Measurements from ENCODE around the gene HEYL. TPM values are rescaled to one million over a fixed set of nuclear protein-coding genes. Genes with fewer than 3 reads are reported as not detected.

HEYL gene
- total and polyA plus RNA-seq, 8 donors: 12.0 to 34.6 (median 31.3) TPM

DNA sequence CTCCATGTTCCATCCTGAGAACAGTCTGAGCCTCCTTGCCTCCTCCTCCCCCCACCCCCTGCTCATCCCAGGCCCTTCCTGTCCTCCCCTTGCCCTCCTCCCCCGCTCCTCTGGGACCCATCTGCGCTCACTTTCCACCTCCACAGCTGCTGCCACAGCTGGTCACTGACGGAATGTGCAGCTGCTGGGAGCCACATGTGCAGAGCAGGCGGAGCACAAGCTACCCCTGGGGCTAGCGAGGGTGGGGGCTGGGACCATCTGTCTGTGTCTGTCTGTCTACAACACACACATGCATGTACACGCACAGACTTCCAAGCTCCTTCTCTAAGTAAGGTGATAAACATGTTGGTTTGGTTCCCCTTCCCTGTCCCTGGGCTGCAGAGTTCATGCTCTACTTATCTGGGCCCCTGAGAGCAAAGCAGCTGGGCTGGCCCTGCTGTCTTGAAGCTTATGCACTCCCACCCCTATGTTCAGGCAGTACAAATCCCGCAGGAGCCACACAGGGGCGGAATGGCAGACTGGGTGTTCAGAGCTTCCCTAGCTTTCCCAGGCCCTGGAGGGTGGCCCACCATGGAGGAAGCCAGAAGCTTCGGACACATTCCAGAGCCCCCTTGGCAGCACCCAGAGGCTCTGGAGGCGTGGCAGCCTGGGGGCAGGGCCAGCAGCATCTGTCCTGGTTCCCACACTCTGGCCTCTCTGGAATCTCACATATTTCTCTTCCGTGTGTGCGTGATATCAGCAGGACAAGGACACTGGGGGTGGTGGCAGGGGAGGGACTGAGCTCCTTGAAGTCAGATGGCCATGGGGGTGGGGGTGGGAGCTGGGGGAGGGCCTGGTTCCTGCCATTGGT, 7.0 kb upstream of the HEYL start:
- H3K9me3 ChIP-seq: no peaks in the 10 kb centered on the region
- peaks cover 22 to 33% (median 29%) of the 10 kb centered on the region in 3 donors for H3K4me1 ChIP-seq
- DNase-seq: peak; percentile 84 to 95 (median 92)
- H3K4me3 ChIP-seq: peak overlapping the region in 1 of 4 donors; percentile 11
- whole genome bisulfite sequencing, 2 donors: 22 to 26% methylated on average over 12 of the region's 12 CpGs
- FAIRE-seq: no peak
- H3K27me3 ChIP-seq: no peaks in the 10 kb centered on the region
- TF ChIP-seq, protein P1, sequence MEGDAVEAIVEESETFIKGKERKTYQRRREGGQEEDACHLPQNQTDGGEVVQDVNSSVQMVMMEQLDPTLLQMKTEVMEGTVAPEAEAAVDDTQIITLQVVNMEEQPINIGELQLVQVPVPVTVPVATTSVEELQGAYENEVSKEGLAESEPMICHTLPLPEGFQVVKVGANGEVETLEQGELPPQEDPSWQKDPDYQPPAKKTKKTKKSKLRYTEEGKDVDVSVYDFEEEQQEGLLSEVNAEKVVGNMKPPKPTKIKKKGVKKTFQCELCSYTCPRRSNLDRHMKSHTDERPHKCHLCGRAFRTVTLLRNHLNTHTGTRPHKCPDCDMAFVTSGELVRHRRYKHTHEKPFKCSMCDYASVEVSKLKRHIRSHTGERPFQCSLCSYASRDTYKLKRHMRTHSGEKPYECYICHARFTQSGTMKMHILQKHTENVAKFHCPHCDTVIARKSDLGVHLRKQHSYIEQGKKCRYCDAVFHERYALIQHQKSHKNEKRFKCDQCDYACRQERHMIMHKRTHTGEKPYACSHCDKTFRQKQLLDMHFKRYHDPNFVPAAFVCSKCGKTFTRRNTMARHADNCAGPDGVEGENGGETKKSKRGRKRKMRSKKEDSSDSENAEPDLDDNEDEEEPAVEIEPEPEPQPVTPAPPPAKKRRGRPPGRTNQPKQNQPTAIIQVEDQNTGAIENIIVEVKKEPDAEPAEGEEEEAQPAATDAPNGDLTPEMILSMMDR (IDR thresholded peaks at IDR 0.05): no peak
- H3K27ac ChIP-seq: peak overlapping the region; percentile 79 to 91 (median 88)
- intact Hi-C loops (cut with DNase I): no loop called here
- ATAC-seq: peak; percentile 78 to 88 (median 86)
- no peaks in the 10 kb centered on the region for H3K36me3 ChIP-seq

DNA sequence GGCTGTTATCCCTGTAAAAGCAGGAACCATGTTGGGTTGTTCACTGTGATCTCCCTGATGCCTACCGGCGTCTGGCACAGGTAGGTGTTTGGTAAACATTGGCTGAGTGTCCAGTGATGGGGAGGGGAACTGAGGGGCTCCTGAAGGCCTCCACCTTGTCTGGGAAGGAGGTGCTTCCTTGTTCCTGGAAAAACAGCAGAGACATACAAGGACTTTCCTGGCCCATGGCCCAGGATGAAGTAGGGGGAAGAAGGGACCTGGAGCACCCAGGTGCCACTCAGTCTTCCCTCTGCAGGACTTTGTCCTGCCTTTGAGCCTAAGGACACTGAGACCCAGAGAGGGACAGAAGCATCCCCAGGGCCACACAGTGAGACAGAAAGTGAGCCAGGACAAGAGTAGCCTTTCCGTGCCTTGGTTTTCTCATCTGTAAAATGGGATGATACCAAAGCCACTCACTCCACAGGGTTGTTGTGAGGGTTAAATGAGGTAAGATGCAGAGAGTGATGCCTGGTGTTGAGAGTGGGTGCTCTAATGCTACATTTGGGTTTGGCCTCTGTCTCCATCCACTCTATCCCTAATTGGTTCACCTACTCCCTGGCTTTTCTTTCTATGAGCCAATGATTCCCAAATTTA, 6.1 kb upstream of the HEYL start:
- intact Hi-C loops (cut with DNase I): no loop called here
- ATAC-seq (peak; percentile 3 to 37 (median 20)), FAIRE-seq (no peak), DNase-seq (peak in 2 of 6 donors; percentile 57 to 77)
- no peaks in the 10 kb centered on the region for H3K27me3 ChIP-seq
- H3K9me3 ChIP-seq: no peaks in the 10 kb centered on the region
- WGBS, 2 donors: 34 to 37% methylated on average over 3 of the region's 3 CpGs
- H3K36me3 ChIP-seq: no peaks in the 10 kb centered on the region
- peak overlapping the region; percentile 79 to 91 (median 88) for H3K27ac ChIP-seq
- peaks cover 22 to 36% (median 29%) of the 10 kb centered on the region in 3 donors for H3K4me1 ChIP-seq
- TF ChIP-seq, protein P1 (IDR thresholded peaks at IDR 0.05): no peak
- H3K4me3 ChIP-seq: no peak overlapping the region

DNA sequence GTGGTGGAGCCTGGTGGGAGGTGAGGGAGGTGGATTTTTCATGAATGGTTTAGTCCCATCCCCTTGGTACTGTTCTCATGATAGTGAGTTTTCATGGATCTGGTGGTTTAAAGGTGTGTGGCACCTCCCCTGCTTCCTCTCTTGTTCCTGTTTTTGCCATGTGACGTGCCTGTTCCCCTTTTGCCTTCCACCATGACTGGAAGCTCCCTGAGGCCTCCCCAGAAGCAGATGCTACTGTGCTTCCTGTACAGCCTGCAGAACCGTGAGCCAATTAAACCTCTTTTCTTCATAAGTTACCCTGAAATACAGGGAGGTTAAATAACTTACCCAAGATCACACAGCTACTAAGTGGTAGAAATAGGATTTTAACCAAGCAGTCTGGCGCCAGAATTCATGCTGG, 4.3 kb upstream of the HEYL start:
- no peak for DNase-seq
- H3K36me3 ChIP-seq: no peaks in the 10 kb centered on the region
- H3K27ac ChIP-seq: no peak overlapping the region
- TF ChIP-seq, protein P1 (IDR thresholded peaks at IDR 0.05): no peak
- no peak overlapping the region for H3K4me3 ChIP-seq
- no peak for FAIRE-seq
- ATAC-seq: no peak
- intact Hi-C loops (cut with DNase I): no loop called here
- WGBS, 2 donors: 95 to 96% methylated on average over 3 of the region's 3 CpGs
- peaks cover 22 to 39% (median 28%) of the 10 kb centered on the region in 3 donors for H3K4me1 ChIP-seq
- H3K27me3 ChIP-seq: no peaks in the 10 kb centered on the region
- H3K9me3 ChIP-seq: no peaks in the 10 kb centered on the region

DNA sequence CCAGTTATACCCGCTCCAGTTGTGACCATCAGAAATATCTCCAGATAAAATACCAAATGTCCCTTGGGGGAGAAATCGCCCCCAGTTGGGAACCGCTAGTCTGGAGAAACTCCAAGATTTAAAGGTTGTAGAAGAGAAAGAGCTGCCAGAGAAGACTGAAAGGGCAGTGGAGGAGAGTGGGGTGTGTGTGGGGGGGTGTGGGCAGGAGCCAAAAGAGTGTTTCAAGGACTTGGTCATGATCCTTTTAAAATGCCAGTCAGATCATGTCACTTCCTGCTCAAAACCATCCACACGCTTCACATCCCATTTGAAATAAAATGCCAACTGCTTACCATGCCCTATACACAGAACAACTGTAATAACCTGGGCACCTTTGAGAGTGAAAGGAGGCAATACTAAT, 3.4 kb upstream of the HEYL start:
- intact Hi-C loops (cut with DNase I): no loop called here
- no peak overlapping the region for H3K4me3 ChIP-seq
- 71 to 77% methylated on average over 4 of the region's 4 CpGs for WGBS, 2 donors
- H3K4me1 ChIP-seq: peaks cover 22 to 30% (median 26%) of the 10 kb centered on the region in 3 donors
- DNase-seq: peak in 1 of 6 donors; percentile 11
- no peak for ATAC-seq
- H3K9me3 ChIP-seq: no peaks in the 10 kb centered on the region
- TF ChIP-seq, protein P1 (IDR thresholded peaks at IDR 0.05): no peak
- no peak for FAIRE-seq
- no peaks in the 10 kb centered on the region for H3K27me3 ChIP-seq
- no peak overlapping the region for H3K27ac ChIP-seq
- H3K36me3 ChIP-seq: no peaks in the 10 kb centered on the region

Data from pancreas (tissue), 10 donors.